Sigmoid colon (tissue), 4 donors: Measurements from ENCODE around the gene ARRDC3.
"Not testable (repeated sequence)": the region's sequence is repeated elsewhere in the genome, so short reads cannot be mapped to it uniquely, and the experiment has no call there.

Source experiments
- EP300 ChIP-seq, 4 donors: sonication (generic); formaldehyde crosslinking; IDR thresholded peaks; one replicate each; pipeline ENCODE4 v1.6.1; 2017; ENCODE audit warnings: antibody characterized with exemption in 4 of 4
- POLR2A ChIP-seq, 2 donors: fragments of 450-650 bp; IDR thresholded peaks; one replicate each; pipeline ENCODE4 v1.6.1; 2016; ENCODE audit warnings: antibody characterized with exemption in 2 of 2, mild to moderate bottlenecking in 2 of 2, moderate library complexity in 2 of 2
- TF ChIP-seq, protein P1 (sequence below), 4 experiments: fragments of 450-650 bp in 3 of 4; fragments of 200-600 bp in 1 of 4; IDR thresholded peaks; one replicate each; pipeline ENCODE4 v1.5.1; 2016 to 2019; ENCODE audit warnings: antibody characterized with exemption in 4 of 4, mild to moderate bottlenecking in 3 of 4, moderate library complexity in 2 of 4

DNA sequence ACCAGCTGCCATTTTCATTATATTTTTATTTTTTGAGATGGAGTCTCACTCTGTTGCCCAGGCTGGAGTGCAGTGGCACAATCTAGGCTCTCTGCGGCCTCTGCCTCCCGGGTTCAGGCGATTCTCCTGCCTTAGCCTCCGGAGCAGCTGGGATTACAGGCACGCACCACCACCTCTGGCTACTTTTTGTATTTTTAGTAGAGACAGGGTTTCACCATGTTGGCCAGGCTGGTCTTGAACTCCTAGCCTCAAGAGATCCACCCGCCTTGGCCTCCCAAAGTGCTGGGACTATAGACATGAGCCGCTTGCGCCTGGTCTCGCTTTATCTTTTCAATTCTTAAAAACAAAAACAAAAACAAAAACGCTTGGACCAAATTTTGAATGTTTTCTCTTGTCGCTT is 2.5 kb upstream of the ARRDC3 start:
- TF ChIP-seq POLR2A, EP300 (IDR thresholded peaks at IDR 0.05): not testable (repeated sequence)
- TF ChIP-seq, protein P1, sequence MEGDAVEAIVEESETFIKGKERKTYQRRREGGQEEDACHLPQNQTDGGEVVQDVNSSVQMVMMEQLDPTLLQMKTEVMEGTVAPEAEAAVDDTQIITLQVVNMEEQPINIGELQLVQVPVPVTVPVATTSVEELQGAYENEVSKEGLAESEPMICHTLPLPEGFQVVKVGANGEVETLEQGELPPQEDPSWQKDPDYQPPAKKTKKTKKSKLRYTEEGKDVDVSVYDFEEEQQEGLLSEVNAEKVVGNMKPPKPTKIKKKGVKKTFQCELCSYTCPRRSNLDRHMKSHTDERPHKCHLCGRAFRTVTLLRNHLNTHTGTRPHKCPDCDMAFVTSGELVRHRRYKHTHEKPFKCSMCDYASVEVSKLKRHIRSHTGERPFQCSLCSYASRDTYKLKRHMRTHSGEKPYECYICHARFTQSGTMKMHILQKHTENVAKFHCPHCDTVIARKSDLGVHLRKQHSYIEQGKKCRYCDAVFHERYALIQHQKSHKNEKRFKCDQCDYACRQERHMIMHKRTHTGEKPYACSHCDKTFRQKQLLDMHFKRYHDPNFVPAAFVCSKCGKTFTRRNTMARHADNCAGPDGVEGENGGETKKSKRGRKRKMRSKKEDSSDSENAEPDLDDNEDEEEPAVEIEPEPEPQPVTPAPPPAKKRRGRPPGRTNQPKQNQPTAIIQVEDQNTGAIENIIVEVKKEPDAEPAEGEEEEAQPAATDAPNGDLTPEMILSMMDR (IDR thresholded peaks at IDR 0.05): not testable (repeated sequence)
